SHP77 (cell line): ENCODE measurements around the gene ITSN1.

Source experiments
- DNase-seq, 2 experiments: peaks; one replicate each; lab custom pipeline; 2025; lab: John Stamatoyannopoulos, UW

ITSN1 gene

DNA sequence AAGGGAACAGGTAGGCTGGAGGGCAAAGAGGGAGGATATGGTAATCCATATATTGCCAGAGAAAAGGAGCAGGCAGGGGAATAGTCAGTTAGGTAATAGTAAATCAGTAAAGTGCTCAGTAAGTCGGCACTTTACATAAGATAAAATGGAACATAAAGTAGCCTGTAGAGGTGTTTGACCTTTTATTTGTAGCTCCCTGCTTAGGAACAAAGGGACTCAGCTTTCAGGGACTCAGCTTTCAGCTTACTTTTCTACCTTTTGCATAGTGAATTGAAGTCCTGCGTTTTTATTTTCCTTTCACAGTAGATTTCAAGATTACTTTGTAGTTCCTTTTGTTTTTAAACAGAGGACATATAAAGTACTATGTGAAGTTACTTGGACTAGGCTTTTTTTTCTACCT lies 87.3 kb downstream of the ITSN1 start:
- DNase-seq: no peak

DNA sequence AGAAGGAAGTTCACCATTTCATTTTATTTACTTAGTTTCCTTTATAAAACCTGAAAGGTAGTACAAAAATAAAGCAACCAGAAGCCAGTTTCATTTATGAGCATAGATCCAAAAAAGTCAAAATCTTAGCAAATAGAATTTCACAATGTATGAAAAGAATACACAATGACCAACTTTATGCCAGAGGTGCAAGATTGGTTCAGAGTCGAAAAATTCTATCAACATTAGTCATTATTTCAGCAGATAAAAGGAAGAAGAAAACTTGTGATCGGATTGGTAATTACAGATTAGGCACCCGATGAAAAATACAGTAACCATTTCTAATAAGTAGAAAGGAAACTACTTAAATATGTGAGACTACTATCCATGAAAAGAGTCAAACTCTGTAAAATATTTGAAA lies 89.1 kb downstream of the ITSN1 start:
- DNase-seq: no peak

DNA sequence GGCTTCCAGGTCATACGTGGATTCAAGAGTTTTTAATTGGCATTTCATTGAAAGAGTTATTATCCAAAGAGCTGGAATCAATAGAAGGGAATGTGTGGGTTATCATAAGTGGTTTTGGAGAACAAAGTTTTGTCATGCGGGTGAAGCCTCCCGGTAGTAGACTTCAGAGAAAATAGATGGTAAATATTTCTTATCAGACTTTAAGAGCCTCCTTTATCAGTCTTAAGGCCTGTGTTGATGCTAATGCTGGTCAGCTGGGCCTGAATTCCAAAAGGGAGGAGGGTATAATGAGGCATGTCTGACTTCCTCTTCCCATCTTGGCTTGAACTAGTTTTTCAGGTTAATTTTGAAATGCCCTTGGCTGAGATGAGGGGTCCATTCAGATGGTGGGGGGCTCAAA lies 89.7 kb downstream of the ITSN1 start:
- no peak for DNase-seq

DNA sequence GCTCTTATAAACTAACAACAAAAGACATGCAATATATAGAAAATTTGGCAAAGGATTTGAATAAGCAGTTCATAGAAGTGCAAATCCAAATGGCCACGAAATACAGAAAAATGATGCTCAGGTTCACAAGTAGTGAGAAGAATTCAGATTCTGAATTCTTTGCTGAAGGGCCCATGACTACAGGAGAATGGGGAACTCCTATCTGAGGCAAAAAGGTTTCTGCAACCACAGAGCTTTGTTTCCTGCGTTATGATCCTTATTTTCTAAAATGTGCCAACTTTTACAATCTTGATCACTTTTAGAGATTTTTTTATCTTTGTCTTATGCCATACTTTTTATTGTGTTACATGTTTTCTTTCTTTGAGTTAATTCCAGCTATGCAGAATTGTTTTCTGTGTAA lies 91.3 kb downstream of the ITSN1 start:
- DNase-seq: no peak

DNA sequence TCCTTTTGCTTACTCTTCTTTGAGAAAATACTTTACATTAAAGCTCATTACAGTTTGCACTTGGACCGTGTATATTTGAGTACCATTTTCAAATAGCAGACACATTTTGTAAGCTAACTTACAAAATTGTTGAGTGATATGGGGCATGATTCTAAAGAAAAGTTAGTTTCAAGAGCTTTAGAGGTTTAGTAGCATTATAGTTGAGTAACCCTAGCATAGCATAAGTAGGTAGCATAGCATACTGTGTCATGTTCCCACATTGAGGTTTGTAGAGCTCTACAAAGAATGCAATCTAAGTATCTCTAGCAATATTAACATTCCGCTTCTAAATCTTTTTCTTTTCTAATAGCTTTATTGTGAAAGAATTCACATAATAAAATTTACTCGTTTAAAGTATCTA lies 92.0 kb downstream of the ITSN1 start:
- DNase-seq: no peak

DNA sequence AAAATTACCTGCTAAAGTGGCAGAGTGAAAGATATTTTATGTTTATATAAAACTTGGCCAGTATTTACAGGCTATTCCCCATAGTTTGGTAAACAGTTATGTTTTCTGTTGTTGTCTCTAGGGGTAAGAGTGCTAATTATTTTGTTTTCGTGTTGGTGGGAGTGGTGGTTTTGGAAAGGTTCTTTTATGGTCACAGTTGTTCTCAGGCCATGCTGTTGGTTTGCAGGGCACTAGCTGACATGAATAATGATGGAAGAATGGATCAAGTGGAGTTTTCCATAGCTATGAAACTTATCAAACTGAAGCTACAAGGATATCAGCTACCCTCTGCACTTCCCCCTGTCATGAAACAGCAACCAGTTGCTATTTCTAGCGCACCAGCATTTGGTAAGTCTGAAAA lies 92.5 kb downstream of the ITSN1 start:
- DNase-seq: no peak

DNA sequence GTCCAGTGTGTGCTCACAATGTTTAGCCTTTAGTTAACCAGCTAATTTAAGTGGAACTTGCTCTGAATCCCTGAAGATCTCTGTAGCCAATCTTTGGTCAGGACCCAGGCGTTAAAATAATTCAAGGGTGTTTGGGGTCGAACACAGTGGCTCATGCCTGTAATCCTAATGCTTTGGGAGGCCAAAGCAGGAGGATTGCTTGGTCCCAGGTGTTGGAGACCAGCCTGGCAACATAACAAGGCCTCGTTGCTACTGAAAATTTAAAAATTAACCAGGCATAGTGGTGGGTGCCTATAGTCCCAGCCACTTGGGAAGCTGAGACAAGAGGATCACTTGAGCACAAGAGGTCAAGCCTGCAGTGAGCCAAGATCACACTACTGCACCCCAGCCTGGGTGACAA lies 94.3 kb downstream of the ITSN1 start:
- DNase-seq: no peak

DNA sequence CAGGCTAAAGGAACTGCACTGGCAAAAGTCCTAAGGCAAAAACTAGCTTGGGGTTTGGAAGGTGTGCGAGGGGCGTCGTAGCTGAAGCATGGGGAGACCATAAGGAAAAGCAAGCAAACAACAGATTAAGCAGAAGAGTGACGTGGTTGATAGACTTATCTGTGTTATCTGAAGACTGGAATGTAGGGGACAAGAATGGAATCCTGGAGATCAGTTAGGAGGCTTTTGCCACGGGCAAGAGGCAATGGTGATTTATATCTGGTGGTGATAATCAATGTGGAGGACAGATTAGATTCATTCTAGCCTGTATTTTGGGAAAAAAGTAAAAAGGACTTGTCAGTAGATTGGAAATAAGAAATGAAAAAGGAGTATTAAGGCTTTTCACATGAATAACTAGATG lies 97.4 kb downstream of the ITSN1 start:
- DNase-seq: no peak

DNA sequence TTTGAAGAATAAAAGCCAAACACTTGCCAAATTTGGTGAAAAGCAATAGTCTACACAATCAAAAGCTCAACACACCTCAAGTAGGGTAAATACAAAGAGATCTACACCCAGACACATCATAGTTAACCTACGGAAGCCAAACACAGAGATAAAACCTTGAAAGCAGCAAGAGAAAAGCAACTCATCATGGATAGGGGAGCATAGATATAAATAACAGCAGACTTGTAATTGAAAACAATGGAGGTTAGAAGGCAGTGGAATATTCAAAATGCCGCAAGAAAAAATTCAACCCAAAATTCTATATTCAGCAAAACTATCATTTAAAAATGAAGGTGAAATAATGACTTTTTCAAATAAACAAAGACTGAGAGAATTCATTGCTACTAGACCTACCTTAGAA lies 105.1 kb downstream of the ITSN1 start:
- no peak for DNase-seq

DNA sequence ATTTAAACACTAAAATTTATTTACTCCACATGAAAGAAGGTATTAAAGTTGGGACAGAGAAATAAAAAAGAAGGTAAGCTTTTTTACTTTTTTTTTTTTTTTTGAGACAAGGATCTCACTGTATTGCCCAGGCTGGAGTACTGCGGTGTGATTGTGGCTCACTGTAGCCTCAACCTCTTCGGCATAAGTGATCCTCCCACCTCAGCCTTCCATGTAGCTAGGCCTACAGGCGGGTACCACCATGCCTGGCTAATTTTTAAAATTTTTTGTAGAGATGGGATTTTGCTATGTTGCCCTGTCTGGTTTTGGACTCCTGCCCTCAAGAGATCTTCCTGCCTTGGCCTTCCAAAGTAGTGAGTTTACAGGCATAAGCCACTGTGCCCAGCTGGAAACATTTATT lies 106.6 kb downstream of the ITSN1 start:
- DNase-seq: no peak

DNA sequence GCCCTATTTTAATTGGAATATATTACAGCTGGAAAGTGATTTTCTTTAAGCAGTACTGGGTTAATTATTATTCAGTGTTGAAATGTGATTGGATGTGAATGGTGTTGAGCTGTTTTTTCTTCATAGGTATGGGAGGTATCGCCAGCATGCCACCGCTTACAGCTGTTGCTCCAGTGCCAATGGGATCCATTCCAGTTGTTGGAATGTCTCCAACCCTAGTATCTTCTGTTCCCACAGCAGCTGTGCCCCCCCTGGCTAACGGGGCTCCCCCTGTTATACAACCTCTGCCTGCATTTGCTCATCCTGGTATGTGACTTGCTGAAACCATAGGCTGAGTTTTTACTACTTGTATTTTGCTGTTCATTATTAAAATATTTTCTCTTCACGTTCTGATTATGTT lies 107.7 kb downstream of the ITSN1 start:
- no peak for DNase-seq

DNA sequence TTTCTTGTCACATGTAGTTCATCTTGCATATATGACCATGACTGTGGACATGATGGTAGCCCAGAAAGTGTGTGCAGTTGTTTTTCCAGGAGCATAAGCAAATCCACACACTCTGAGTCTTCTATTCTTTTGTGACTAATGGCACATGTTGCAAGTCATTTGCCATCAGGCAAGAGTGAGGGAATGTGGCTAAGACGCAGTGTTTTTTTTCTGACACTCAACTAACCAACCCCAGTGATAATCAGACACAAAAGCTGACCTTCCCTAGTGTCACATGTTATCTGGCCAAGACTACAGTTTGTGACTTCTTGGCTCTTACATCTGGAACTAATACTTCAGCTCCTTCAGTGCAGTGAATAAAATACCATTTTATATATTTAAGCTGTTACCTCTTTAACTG lies 108.8 kb downstream of the ITSN1 start:
- no peak for DNase-seq

DNA sequence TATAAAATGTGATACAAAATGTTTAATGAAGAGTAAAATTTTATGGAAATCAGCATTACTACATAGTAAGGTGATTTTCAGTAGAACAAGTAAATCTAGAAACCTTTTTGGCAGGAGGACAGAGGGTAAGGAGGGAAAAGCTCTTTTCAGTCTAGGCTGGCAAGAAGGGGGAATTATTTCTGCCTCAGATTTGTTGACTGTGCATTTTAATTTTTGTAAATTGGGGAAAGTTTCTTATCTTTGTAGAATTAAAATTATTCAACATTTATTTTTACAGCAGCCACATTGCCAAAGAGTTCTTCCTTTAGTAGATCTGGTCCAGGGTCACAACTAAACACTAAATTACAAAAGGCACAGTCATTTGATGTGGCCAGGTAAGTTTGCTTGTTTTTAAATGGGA lies 109.2 kb downstream of the ITSN1 start:
- DNase-seq: no peak

DNA sequence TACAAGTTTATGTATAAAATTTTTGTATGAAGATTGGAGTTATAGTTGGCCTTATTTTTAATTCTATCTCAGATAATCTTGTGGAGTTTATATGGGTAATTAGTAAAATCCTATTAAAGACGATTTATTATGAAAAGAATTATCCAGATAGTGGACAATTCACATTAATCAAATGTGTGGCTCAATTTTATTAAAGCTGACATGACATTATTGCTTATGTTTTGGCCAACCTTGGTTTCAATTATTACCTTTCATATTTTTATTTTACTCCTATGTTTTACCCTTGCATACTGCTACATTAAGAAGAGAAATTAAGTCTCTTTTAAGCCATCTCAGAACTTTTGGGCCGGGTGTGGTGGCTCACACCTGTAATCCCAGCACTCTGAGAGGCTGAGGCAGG lies 110.0 kb downstream of the ITSN1 start:
- DNase-seq: no peak

DNA sequence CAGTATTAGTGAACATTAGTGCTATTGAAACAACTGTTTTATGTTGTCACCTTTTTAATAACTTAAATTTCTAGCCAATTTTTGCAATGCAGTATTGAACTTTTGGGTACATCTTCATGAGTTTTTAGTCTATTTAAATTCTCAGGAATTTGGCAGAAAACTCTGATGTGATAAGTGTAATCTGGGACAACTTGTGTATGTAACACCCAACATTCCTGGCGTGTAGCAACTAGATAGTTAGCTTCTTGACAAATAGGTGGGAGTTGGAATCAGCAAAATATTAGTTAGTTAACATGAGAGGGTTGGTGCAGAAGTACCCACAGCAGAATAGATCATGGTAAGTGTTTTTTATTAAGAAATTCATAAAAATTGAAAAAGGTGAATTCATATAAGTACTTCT lies 111.6 kb downstream of the ITSN1 start:
- no peak for DNase-seq

DNA sequence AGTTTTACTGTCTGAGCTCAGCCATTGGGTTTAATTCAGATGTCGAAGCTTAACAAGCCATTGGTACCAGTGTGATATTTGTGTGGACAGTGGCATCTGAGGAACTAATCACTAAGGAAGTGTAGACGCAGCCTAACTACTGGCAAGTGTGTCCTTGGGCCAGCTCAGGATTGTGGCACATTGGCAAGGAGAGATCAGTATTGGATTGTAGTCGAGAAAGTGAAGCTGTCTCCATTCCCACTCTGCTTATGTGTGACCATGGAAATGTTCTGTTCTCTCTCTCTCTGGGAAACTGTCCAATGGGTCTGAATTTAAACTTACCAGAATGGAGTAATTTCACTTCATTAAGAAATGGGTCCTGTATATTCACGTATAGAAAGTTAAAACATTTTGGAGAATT lies 112.2 kb downstream of the ITSN1 start:
- no peak for DNase-seq

DNA sequence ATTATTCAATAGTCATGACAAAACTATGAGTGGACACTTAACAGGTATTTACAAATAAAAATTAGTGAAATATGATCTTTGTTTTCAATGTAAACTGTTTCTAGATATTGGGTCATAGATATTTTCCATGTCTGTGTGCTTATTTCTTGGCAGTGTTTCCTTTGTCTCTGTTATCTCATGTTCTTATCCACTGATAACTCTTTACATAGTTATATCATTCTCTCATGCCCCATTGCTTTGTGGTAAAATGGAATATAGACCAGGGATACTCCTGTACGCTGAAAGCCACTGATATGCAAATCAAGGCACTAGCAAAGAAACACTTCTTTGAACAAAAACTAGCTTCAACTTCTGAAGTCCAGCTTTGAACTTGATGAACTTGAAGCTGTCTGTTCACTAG lies 113.1 kb downstream of the ITSN1 start:
- DNase-seq: no peak

DNA sequence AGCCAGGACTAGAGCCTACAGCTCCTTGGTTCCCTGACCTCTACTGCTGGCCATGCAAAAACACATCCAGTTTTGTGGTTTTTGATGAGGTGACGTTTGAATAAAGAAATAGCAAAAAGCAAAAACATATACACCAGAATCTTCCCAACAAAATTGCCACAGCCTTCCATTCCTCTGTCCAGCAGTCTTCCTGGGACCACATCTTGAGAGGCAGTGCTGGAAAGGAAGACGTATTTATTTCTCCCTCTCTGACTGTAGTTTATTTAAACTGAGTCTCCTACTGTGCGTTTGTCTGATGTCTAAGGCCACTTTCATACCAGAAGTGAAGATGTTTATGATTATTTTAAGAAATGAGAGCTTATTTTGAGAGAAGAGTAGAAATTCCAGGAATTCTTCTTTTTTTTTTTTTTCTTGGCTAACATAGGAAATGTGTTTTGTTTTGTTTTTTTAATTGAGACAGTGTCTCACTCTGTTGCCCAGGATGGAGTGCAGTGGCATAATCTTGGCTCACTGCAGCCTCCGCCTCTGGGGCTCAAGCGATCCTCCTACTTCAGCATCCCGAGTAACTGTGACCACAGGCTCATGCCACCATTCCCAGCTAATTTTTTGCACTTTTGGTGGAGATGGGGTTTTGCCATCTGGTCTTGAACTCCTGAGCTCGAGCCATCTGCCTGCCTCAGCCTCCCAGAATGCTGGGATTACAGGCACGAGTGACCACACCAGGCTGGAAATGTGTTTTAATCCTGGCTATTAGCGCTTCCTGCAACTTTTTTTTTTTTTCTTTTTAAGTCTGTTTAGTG lies 118.5 kb downstream of the ITSN1 start:
- no peak for DNase-seq

DNA sequence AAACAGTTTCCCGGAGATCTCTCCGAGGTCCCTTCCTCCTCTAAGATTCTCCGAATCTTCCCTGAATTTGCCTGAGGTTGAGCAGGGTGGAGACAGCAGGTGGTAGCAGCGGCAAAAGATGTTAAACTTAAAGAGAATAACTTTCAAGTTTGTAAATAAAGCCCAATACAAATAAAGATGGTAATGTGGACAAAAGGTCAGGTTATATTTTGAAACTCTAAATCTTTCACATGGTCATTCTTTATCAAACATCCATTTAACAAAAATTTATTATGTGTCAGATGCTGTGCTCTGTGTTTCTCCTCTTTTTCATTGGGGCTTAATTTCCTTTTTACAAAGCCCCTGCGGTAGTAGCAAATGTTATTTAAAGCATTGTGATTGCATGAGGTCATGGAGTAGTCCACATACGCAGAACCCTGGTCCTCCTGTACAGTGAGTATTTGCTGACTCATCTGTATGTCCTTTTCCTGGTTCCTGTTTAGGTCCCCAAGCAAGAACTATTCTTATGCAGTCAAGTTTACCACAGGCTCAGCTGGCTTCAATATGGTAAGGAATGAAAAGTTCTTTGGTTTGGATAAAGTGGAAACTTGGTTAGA lies 119.2 kb downstream of the ITSN1 start:
- no peak for DNase-seq

DNA sequence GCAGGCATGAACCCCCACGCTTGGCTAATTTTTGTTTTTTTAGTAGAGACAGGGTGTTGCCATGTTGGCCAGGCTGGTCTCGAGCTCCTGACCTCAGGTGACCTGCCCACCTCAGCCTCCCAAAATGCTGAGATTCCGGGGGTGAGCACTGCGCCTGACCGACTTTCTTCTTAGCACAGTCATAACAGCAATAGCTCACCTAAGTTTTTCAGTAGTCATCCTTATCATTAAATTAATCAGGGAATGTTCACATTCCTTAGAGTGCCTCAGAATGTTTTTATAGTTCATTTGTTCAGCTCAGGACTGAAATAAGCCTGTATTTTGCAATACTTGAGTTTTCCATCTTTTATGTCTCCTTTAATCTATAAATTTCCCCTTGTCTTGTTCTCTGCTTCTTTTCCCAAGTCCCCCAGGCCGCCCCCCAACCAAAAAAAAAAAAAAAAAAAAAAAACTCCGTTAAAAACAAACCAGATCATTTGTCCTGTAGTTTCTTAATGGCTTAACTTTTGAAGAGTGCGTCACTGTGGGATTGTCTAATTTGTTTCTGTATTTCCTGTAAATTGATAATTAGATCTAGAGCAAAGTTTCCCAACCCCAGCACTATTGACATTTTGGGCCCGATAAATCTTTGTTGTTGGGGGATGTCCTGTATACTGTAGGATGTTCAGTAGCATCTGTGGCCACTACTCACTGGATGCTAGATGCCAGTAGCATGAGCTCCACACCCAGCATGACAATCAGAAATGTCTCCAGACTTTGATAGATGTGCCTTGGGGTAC lies 120.7 kb downstream of the ITSN1 start:
- no peak for DNase-seq

DNA sequence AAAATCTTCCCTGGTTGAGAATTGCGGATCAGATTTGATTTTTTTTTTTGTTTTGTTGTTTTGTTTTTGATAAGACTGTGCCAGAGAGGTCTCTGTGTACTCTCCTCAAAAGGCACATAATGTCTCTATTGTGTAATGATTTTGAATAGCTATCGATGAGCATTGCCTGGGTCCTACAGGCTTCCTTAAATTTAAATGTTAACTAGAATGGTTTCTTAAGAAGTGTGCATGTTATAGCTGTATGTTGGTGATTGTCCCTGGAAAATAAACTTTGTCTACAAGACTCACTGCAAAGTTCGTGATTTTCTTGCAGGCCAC lies 121.2 kb downstream of the ITSN1 start:
- no peak for DNase-seq

DNA sequence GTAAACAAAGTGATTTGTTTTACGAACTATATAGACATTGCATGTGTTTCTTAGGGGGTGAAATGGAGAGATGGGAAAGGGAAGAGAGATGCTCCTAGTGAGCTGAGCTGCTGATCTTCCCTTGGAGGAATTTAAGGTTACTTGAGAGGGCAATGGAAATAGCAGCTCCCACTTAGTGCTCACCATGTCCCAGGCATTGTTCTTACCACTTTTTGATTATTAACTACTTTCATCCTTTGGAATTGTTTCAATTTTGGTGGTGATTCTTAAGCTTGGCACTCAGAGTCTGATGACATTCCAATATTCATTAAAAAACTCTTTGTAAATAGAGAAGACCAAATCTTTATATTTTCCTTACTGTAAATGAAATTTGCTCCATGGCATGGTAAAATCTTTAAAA lies 124.9 kb downstream of the ITSN1 start:
- no peak for DNase-seq

DNA sequence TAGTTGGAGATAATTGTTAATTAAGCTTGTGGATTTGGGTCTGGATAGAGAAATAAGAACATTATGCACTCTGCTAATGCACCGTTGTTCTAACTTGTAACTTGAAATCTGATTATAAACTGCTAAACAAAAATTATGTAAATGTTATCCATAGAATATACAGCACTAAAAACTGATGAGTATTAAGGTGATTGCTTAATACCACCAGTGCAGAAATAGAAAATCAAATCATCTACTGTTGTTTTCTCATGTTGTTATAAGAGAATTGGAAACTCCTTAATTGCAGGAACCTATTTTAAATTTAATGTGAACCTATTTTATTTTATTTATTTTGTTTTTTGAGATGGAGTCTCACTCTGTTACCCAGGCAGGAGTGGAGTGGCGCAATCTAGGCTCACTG lies 125.7 kb downstream of the ITSN1 start:
- no peak for DNase-seq

DNA sequence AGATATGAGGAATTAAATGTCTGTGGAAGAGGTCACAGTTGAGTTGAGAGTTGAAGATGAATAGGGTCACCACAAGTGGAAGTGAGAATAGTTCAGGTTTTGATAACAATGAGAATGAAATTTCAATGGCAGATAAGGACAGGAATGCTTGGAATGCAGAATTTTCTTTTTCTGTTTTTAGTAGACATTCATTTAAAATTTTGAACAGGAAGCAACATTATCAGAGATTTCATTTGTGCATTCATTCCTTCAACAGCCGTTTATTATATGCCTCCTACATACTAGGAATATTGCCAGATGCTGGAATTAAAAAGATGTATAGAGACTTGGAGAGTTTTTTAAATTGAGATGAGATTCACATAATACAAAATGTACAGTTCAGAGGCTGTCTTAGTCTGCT lies 126.8 kb downstream of the ITSN1 start:
- DNase-seq: no peak
